Astrocyte of the spinal cord (primary cell): ENCODE data around the gene PTPN3.

ENCODE experiments used
- DNase-seq: peaks from one replicate; pipeline ENCODE4 v3.0.0; 2011; ENCODE audit warnings: low read depth, low spot score
- H3K4me3 ChIP-seq: 2 replicates; pipeline ENCODE4 v1.5.1; 2011; ENCODE audit warnings: low read depth, mild to moderate bottlenecking, low read length, moderate library complexity
- CTCF ChIP-seq: IDR thresholded peaks from 2 replicates; pipeline ENCODE4 v1.5.1; 2012; ENCODE audit warnings: low read depth, mild to moderate bottlenecking, low read length, inconsistent platforms
- in situ Hi-C: cut with HindIII; loops from 2 replicates; pipeline ENCODE4 v1.10.0; 2017; ENCODE audit warnings: low sequenced_read_pairs

The PTPN3 gene

GRCh38 chr9:109403766-109404320, 94.3 kb downstream of the PTPN3 start:
- no peak for DNase-seq
- in situ Hi-C loops, result no loop called here
- H3K4me3 ChIP-seq, result no peak overlapping the region
- TF ChIP-seq CTCF, result no peak

- in situ Hi-C loops, result no loop called here
- TF ChIP-seq CTCF, result no peak
- no peak overlapping the region for H3K4me3 ChIP-seq
- no peak for DNase-seq
Measured at GRCh38 chr9:109403116-109403515, 95.0 kb downstream of the PTPN3 start.

- no peak for TF ChIP-seq CTCF
- in situ Hi-C loops, result no loop called here
- no peak for DNase-seq
- no peak overlapping the region for H3K4me3 ChIP-seq
Measured at GRCh38 chr9:109401990-109402318, 96.2 kb downstream of the PTPN3 start.

GRCh38 chr9:109401169-109401989, 96.7 kb downstream of the PTPN3 start:
- peak; percentile 42 for DNase-seq
- no peak overlapping the region for H3K4me3 ChIP-seq
- peak; percentile 84 for TF ChIP-seq CTCF
- in situ Hi-C loops, result no loop called here

GRCh38 chr9:109399258-109399767, 98.8 kb downstream of the PTPN3 start:
- DNase-seq, result no peak
- no peak overlapping the region for H3K4me3 ChIP-seq
- in situ Hi-C loops, result no loop called here
- no peak for TF ChIP-seq CTCF

GRCh38 chr9:109391176-109391575, 106.9 kb downstream of the PTPN3 start:
- DNase-seq, result no peak
- TF ChIP-seq CTCF, result no peak
- H3K4me3 ChIP-seq, result no peak overlapping the region
- in situ Hi-C loops, result no loop called here
